DOHH2 (cell line): Measurements from ENCODE around the gene SYNDIG1.

ENCODE experiments used
- H3F3A ChIP-seq: fragments of 200-600 bp; sonication (generic), shearing (Covaris generic); 2 replicates; pipeline ENCODE4 v1.6.0; 2016; ENCODE audit warnings: antibody characterized with exemption, mild to moderate bottlenecking; ENCODE audit not compliant: control insufficient read depth, insufficient read depth
- H3K27ac ChIP-seq: fragments of 200-600 bp; sonication (generic); 2 replicates; pipeline ENCODE4 v1.5.1; 2014; ENCODE audit warnings: low read depth, mild to moderate bottlenecking, low read length, moderate library complexity
- H3K27me3 ChIP-seq: fragments of 200-600 bp; sonication (generic); 2 replicates; pipeline ENCODE4 v1.6.1; 2014; ENCODE audit warnings: mild to moderate bottlenecking, low read length, mixed read lengths; ENCODE audit not compliant: control insufficient read depth
- H3K36me3 ChIP-seq: fragments of 200-600 bp; sonication (generic); 2 replicates; pipeline ENCODE4 v1.6.1; 2014; ENCODE audit warnings: mild to moderate bottlenecking, low read length, moderate library complexity, mixed read lengths; ENCODE audit not compliant: control insufficient read depth
- H3K4me1 ChIP-seq: fragments of 200-600 bp; sonication (generic); 2 replicates; pipeline ENCODE4 v1.6.1; 2014; ENCODE audit warnings: mild to moderate bottlenecking, low read length, mixed read lengths; ENCODE audit not compliant: control insufficient read depth
- H3K4me2 ChIP-seq: fragments of 200-600 bp; sonication (generic); 2 replicates; pipeline ENCODE4 v1.6.0; 2014; ENCODE audit warnings: mild to moderate bottlenecking, low read length, moderate library complexity
- H3K4me3 ChIP-seq: fragments of 200-600 bp; sonication (generic); 2 replicates; pipeline ENCODE4 v1.5.1; 2014; ENCODE audit warnings: mild to moderate bottlenecking, low read length, mixed read lengths
- H3K79me2 ChIP-seq: fragments of 200-600 bp; sonication (generic); 2 replicates; pipeline ENCODE4 v1.6.1; 2014; ENCODE audit warnings: mild to moderate bottlenecking, low read length, mixed read lengths; ENCODE audit not compliant: control insufficient read depth
- H3K9me2 ChIP-seq: fragments of 200-600 bp; sonication (generic); replicated peaks from 2 replicates; pipeline ENCODE4 v1.6.1; 2014; ENCODE audit warnings: mild to moderate bottlenecking, low read length, mixed read lengths; ENCODE audit not compliant: control insufficient read depth
- H3K9me3 ChIP-seq: fragments of 200-600 bp; sonication (generic); 2 replicates; pipeline ENCODE4 v1.6.1; 2014; ENCODE audit warnings: antibody characterized with exemption, low read length, mixed read lengths; ENCODE audit not compliant: control insufficient read depth, insufficient read depth
- H4K20me1 ChIP-seq: fragments of 200-600 bp; sonication (generic); 2 replicates; pipeline ENCODE4 v1.6.0; 2014; ENCODE audit warnings: low read depth, mild to moderate bottlenecking, antibody characterized with exemption, low read length, moderate library complexity; ENCODE audit not compliant: control insufficient read depth, insufficient read depth
- CTCF ChIP-seq: fragments of 200-600 bp; sonication (generic); IDR thresholded peaks from one replicate; pipeline ENCODE4 v1.5.1; 2014; ENCODE audit warnings: antibody characterized with exemption, mild to moderate bottlenecking, low read depth, low read length; ENCODE audit not compliant: poor library complexity, severe bottlenecking
- EZH2phosphoT487 ChIP-seq: fragments of 200-600 bp; sonication (generic); IDR thresholded peaks from 2 replicates; pipeline ENCODE4 v1.6.1; 2017; ENCODE audit warnings: borderline replicate concordance, mild to moderate bottlenecking, antibody characterized with exemption, low read length, moderate library complexity, mixed read lengths

SYNDIG1 gene

GRCh38 chr20:24499472-24499871 lies 30.0 kb downstream of the SYNDIG1 start:
- Histone ChIP-seq H3K27ac (no peak overlapping the region), H3F3A (no peaks in the 10 kb centered on the region), H3K27me3 (no peaks in the 10 kb centered on the region), H3K4me1 (no peaks in the 10 kb centered on the region), H3K9me3 (no peaks in the 10 kb centered on the region), H4K20me1 (no peaks in the 10 kb centered on the region), H3K4me3 (no peak overlapping the region), H3K9me2 (no peaks in the 10 kb centered on the region), H3K4me2 (no peak overlapping the region), H3K79me2 (no peaks in the 10 kb centered on the region), H3K36me3 (no peaks in the 10 kb centered on the region)
- TF ChIP-seq CTCF, result no peak

- no peaks in the 10 kb centered on the region for H3F3A ChIP-seq
- no peak overlapping the region for H3K4me2 ChIP-seq
- no peaks in the 10 kb centered on the region for H3K27me3 ChIP-seq
- H3K4me1 ChIP-seq, result no peaks in the 10 kb centered on the region
- H3K36me3 ChIP-seq, result no peaks in the 10 kb centered on the region
- H3K9me3 ChIP-seq, result no peaks in the 10 kb centered on the region
- no peaks in the 10 kb centered on the region for H3K9me2 ChIP-seq
- H4K20me1 ChIP-seq, result no peaks in the 10 kb centered on the region
- no peak overlapping the region for H3K27ac ChIP-seq
- no peak for TF ChIP-seq EZH2phosphoT487
- TF ChIP-seq CTCF, result no peak
- no peak overlapping the region for H3K4me3 ChIP-seq
- H3K79me2 ChIP-seq, result no peaks in the 10 kb centered on the region
These were observed 32.5 kb downstream of the SYNDIG1 start for GRCh38 chr20:24501764-24502556.

- Histone ChIP-seq H4K20me1 (no peaks in the 10 kb centered on the region), H3K27me3 (no peaks in the 10 kb centered on the region), H3K4me1 (no peaks in the 10 kb centered on the region), H3K36me3 (no peaks in the 10 kb centered on the region), H3K9me3 (no peaks in the 10 kb centered on the region), H3K27ac (no peak overlapping the region), H3K4me2 (no peak overlapping the region), H3K79me2 (no peaks in the 10 kb centered on the region), H3K9me2 (no peaks in the 10 kb centered on the region), H3K4me3 (no peak overlapping the region), H3F3A (no peaks in the 10 kb centered on the region)
- TF ChIP-seq CTCF (no peak), EZH2phosphoT487 (no peak)
These were observed 33.2 kb downstream of the SYNDIG1 start for GRCh38 chr20:24502661-24503060.
